RWPE2 (cell line): Measurements from ENCODE around the gene RTN4RL1.

Experiments
- ATAC-seq: fragments of 200-7000 bp; cut with Tn5 transposase; 3 replicates; pipeline ENCODE4 v1.9.1; 2021; ENCODE audit warnings: low read depth
- DNase-seq: peaks from one replicate; pipeline ENCODE4 v3.0.0-alpha.2; 2020; ENCODE audit warnings: low spot score
- H3K27ac ChIP-seq: fragments of 450-650 bp; 2 replicates; pipeline ENCODE4 v1.5.1; 2017; ENCODE audit warnings: mild to moderate bottlenecking; ENCODE audit not compliant: poor library complexity, severe bottlenecking
- H3K27me3 ChIP-seq: fragments of 250-450 bp; sonication (Bioruptor Pico); 2 replicates; pipeline ENCODE4 v1.5.1; 2021; ENCODE audit warnings: mild to moderate bottlenecking, moderate library complexity; ENCODE audit not compliant: insufficient read depth, poor library complexity, severe bottlenecking
- H3K36me3 ChIP-seq: fragments of 250-450 bp; sonication (Bioruptor Pico); 2 replicates; pipeline ENCODE4 v1.5.1; 2020; ENCODE audit warnings: low read depth, mild to moderate bottlenecking, moderate library complexity
- H3K4me1 ChIP-seq: fragments of 250-450 bp; sonication (Bioruptor Pico); 2 replicates; pipeline ENCODE4 v1.5.1; 2021; ENCODE audit warnings: mild to moderate bottlenecking, moderate library complexity; ENCODE audit not compliant: insufficient read depth, poor library complexity, severe bottlenecking
- H3K4me3 ChIP-seq: fragments of 250-450 bp; sonication (Bioruptor Pico); 2 replicates; pipeline ENCODE4 v1.5.1; 2021; ENCODE audit warnings: mild to moderate bottlenecking, moderate library complexity; ENCODE audit not compliant: severe bottlenecking
- H3K9me3 ChIP-seq: fragments of 250-450 bp; sonication (Bioruptor Pico); 2 replicates; pipeline ENCODE4 v1.5.1; 2021; ENCODE audit warnings: mild to moderate bottlenecking, moderate library complexity; ENCODE audit not compliant: severe bottlenecking
- TF ChIP-seq, protein P1 (sequence below): fragments of 450-650 bp; IDR thresholded peaks from one replicate; pipeline ENCODE4 v1.5.1; 2017; ENCODE audit warnings: mild to moderate bottlenecking, moderate library complexity; ENCODE audit not compliant: poor library complexity, severe bottlenecking

RTN4RL1 gene

DNA sequence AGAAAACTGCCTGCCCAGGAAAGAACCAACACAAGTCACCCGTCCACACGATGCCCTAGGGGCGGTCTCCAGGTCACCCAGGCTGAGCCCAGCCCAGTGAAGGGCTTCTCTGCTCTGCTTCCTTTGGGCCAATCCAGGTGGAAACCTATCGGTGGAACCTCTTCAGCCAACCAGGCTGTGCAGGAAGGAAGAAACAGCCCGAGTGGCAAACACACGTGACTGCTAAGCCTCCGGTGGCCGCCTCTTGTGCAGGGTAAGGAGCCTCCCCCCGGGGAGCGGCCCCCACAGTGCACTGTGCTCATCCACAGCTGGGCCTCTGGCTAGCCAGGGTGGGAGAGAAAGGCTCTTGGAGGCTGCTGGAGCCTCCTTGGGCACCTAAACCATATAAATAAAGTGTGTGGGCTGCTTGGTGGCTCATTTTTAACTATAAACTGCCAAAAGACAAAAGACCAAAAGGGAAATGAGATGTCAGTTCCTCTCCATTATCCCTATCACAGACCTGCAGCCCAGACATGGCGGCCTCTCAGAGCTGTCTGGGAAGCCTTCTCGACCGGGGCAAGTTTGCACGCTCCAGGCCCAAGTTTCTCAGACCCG is 2.4 kb downstream of the RTN4RL1 start:
- Histone ChIP-seq H3K4me1 (no peaks in the 10 kb centered on the region), H3K36me3 (no peaks in the 10 kb centered on the region), H3K27me3 (peaks cover 30% of the 10 kb centered on the region), H3K27ac (no peak overlapping the region), H3K4me3 (no peak overlapping the region), H3K9me3 (no peaks in the 10 kb centered on the region)
- TF ChIP-seq, protein P1, sequence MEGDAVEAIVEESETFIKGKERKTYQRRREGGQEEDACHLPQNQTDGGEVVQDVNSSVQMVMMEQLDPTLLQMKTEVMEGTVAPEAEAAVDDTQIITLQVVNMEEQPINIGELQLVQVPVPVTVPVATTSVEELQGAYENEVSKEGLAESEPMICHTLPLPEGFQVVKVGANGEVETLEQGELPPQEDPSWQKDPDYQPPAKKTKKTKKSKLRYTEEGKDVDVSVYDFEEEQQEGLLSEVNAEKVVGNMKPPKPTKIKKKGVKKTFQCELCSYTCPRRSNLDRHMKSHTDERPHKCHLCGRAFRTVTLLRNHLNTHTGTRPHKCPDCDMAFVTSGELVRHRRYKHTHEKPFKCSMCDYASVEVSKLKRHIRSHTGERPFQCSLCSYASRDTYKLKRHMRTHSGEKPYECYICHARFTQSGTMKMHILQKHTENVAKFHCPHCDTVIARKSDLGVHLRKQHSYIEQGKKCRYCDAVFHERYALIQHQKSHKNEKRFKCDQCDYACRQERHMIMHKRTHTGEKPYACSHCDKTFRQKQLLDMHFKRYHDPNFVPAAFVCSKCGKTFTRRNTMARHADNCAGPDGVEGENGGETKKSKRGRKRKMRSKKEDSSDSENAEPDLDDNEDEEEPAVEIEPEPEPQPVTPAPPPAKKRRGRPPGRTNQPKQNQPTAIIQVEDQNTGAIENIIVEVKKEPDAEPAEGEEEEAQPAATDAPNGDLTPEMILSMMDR, result no peak
- ATAC-seq (no peak), DNase-seq (no peak)

DNA sequence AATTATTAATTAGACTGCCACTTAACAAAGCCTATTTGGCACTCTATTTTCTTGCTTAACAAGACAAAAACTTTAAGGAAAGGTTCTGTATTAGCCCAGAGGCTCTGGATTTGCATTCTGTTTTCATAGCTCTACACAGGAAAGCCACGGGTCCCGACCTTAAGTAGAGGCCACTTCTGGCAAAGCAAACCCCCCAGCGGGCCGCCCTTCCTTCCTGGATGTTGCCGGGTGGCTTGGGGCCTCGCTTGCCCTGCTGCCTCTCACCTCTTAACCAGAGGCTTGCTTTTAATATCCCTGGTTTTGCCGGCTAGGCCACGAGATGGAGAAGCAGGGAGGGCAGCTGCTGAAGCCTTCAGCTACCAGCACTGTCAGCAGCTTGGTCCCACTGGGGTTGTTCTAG is 4.4 kb downstream of the RTN4RL1 start:
- Histone ChIP-seq H3K9me3 (no peaks in the 10 kb centered on the region), H3K4me3 (no peak overlapping the region), H3K4me1 (no peaks in the 10 kb centered on the region), H3K27me3 (peaks cover 23% of the 10 kb centered on the region), H3K36me3 (no peaks in the 10 kb centered on the region), H3K27ac (no peak overlapping the region)
- ATAC-seq (no peak), DNase-seq (no peak)
- TF ChIP-seq, protein P1, result no peak

DNA sequence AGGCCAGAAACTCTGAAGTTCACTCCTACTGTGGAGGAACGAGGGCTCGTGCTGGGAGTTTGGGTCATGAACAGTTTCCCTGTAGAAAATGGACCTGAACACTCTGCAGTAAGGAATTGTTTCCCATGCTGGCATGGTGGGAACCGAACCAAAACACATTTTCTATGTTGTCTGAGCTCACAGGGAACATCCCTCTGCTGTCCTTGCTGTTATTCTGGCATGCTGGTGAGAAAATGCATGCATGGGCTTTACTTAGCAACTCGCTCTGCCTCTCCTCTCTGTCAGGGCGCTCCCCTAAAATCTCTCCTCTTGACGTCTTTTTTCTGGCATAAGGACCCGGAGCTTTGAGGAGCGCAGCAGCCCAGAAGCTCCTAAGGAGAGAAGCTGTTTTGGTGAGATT is 5.4 kb downstream of the RTN4RL1 start:
- Histone ChIP-seq H3K9me3 (no peaks in the 10 kb centered on the region), H3K4me3 (no peak overlapping the region), H3K27me3 (peaks cover 15% of the 10 kb centered on the region), H3K36me3 (no peaks in the 10 kb centered on the region), H3K27ac (no peak overlapping the region), H3K4me1 (no peaks in the 10 kb centered on the region)
- no peak for DNase-seq
- TF ChIP-seq, protein P1, result no peak
- ATAC-seq, result no peak

DNA sequence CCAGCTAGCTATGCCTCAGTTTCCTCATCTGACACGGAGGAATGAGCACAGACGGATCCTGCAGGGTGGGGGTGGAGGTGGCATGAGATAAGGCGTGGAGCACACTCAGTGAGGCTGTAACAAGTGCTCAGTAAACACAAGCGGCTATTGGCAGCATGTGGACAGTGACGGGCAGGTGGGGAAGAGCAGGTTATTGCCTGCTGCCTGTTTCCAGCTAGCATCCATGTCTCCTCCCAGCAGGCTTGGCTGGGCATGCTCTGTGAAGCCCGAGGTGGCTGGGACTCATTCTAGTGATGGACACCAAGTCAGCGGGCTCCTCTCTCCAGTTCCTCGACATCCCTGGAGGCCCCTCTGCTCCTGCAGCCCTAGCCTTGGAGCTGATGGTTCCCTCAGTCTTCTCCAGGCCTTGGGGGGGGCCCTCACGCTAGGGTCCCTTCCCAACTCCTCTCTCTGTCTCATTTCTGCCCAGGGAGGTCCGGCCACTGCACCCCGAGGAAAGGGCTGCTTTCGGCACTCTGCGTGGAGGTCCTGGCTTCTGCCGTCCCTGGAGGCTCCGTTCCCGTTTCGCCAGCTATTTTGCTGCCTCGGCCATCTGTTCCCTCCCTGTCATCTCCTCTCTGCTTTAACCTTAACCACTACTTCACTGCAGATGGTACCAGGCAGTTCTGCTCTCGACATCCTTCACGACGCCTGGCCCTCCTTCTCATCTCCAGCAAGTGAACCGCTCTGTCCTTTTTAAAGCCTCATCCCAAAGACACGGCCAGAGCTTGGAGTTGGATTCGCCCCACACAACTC is 6.2 kb downstream of the RTN4RL1 start:
- no peaks in the 10 kb centered on the region for H3K36me3 ChIP-seq
- H3K4me3 ChIP-seq, result no peak overlapping the region
- no peak overlapping the region for H3K27ac ChIP-seq
- H3K9me3 ChIP-seq, result no peaks in the 10 kb centered on the region
- ATAC-seq (no peak), DNase-seq (no peak)
- H3K27me3 ChIP-seq, result peaks cover 7% of the 10 kb centered on the region
- TF ChIP-seq, protein P1, result no peak
- H3K4me1 ChIP-seq, result no peaks in the 10 kb centered on the region

DNA sequence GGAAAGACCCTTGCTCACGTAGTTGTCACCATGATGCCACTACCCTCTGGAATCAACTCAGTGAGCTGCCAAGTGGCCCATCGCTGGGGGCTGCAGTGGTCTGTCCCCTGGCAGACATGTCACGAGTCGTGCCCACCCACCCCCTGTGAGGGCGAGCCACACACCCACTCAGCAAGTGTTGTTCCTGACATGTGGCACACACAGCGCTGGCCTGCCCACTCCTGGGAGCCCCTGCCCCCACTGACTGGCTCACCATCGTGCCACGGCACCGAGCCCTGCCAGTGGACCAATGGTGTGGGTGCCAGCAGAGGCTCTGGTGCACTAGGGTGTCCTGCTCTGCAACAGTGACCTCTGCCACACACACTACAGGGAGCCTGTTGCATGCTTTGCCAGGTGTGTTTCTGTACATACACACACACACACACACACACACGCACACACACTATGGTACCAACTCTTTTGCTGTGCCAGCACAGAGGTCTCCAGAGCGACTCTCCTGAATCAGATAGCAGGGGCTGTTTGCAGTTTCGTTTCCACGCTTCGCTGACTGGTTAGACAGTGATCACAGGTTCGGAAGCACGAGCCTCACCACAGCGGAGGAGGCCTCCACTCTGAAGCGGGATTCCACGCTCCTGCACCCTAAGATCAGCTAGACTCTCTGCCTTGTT is 7.7 kb downstream of the RTN4RL1 start:
- no peak overlapping the region for H3K4me3 ChIP-seq
- no peak for DNase-seq
- TF ChIP-seq, protein P1, result no peak
- no peaks in the 10 kb centered on the region for H3K4me1 ChIP-seq
- H3K27me3 ChIP-seq, result no peaks in the 10 kb centered on the region
- H3K27ac ChIP-seq, result no peak overlapping the region
- ATAC-seq, result no peak
- H3K9me3 ChIP-seq, result no peaks in the 10 kb centered on the region
- H3K36me3 ChIP-seq, result no peaks in the 10 kb centered on the region
